Measurements from ENCODE around the gene NXT1.

DNA sequence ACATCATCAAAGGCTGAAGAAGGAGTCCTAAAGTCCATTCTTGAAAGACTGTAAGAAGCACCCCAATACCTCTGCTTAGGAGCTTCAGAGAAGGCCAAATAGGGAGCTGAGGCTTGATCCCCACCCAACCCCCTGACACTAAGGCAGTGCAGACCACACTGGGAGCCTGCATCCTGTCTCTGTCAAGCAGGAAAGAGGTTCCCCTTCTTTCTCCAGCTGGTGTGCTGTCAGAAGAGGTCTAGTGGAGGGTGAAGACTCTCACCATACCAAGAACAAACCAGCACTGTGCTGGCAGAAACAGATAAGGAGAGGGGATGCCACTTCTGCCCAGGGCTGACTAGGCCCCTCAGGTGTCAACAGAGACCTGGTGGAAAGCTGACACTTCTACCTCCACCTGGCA is 31.3 kb downstream of the NXT1 start:
- TF ChIP-seq, protein P1, sequence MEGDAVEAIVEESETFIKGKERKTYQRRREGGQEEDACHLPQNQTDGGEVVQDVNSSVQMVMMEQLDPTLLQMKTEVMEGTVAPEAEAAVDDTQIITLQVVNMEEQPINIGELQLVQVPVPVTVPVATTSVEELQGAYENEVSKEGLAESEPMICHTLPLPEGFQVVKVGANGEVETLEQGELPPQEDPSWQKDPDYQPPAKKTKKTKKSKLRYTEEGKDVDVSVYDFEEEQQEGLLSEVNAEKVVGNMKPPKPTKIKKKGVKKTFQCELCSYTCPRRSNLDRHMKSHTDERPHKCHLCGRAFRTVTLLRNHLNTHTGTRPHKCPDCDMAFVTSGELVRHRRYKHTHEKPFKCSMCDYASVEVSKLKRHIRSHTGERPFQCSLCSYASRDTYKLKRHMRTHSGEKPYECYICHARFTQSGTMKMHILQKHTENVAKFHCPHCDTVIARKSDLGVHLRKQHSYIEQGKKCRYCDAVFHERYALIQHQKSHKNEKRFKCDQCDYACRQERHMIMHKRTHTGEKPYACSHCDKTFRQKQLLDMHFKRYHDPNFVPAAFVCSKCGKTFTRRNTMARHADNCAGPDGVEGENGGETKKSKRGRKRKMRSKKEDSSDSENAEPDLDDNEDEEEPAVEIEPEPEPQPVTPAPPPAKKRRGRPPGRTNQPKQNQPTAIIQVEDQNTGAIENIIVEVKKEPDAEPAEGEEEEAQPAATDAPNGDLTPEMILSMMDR (IDR thresholded peaks at IDR 0.05): no peak
- no peak for TF ChIP-seq POLR2A (IDR thresholded peaks at IDR 0.05)
